GM12864 (cell line): ENCODE results near the gene TOM1.
A peak's percentile ranks its signal among the peaks of the same experiment; 100 is the strongest.

Experiments used
- DNase-seq: peaks from one replicate; pipeline ENCODE4 v3.0.0-alpha.2; 2011; ENCODE audit warnings: low read depth
- H3K4me3 ChIP-seq: 2 replicates; pipeline ENCODE4 v1.5.1; 2011; ENCODE audit warnings: mild to moderate bottlenecking, low read depth, low read length, control low read depth
- CTCF ChIP-seq: IDR thresholded peaks from 2 replicates; pipeline ENCODE4 v1.5.1; 2011; ENCODE audit warnings: low read depth, mild to moderate bottlenecking, moderate library complexity, low read length, control low read depth, inconsistent platforms; ENCODE audit errors: missing control alignments

Gene TOM1

GRCh38 chr22:35380013-35380412 is 80.3 kb downstream of the TOM1 start:
- H3K4me3 ChIP-seq, result no peak overlapping the region
- no peak for DNase-seq
- no peak for TF ChIP-seq CTCF

- peak; percentile 43 for DNase-seq
- no peak for TF ChIP-seq CTCF
- peak within 1 kb of the TSS; percentile 70 for H3K4me3 ChIP-seq
These were observed 81.1 kb downstream of the TOM1 start, which contains the start of gene HMOX1 for GRCh38 chr22:35380537-35381423. TSS of gene HMOX1 (plus strand) at chr22:35381096. CDS start at chr22:35381174, 78 bp downstream.

GRCh38 chr22:35381424-35382009 is 81.8 kb downstream of the TOM1 start:
- TF ChIP-seq CTCF, result no peak
- H3K4me3 ChIP-seq, result peak overlapping the region; percentile 70
- DNase-seq, result no peak

GRCh38 chr22:35383679-35384071 is 84.0 kb downstream of the TOM1 start:
- no peak for TF ChIP-seq CTCF
- H3K4me3 ChIP-seq, result no peak overlapping the region
- DNase-seq, result no peak

GRCh38 chr22:35384527-35384926 is 84.8 kb downstream of the TOM1 start:
- TF ChIP-seq CTCF, result no peak
- no peak for DNase-seq
- H3K4me3 ChIP-seq, result no peak overlapping the region

GRCh38 chr22:35384975-35385588 is 85.4 kb downstream of the TOM1 start:
- no peak overlapping the region for H3K4me3 ChIP-seq
- no peak for TF ChIP-seq CTCF

More at GRCh38 chr22:35384975-35385588, 85.4 kb downstream of the TOM1 start:
- DNase-seq, result no peak
